HEK293 (cell line): ENCODE results near the gene EML6.

ENCODE experiments used
- CTCF ChIA-PET: fragments of 350-600 bp; formaldehyde crosslinking; extraction: SDS; loops from one replicate; lab custom pipeline; 2021; ENCODE audit warnings: antibody characterized with exemption; lab: Yijun Ruan, JAX
- POLR2A ChIA-PET: fragments of 300-600 bp; formaldehyde crosslinking; extraction: SDS; loops from one replicate; lab custom pipeline; 2020; ENCODE audit warnings: antibody characterized with exemption, inconsistent platforms; lab: Yijun Ruan, JAX
- H3K27ac ChIP-seq: fragments of 200-500 bp; sonication (Bioruptor generic); 2 replicates; pipeline ENCODE4 v1.5.1; 2014; ENCODE audit warnings: low read depth, low read length, control low read depth, inconsistent platforms; ENCODE audit errors: extremely low read depth
- H3K36me3 ChIP-seq, 2 experiments: fragments of 200-500 bp in 1 of 2; sonication (Bioruptor generic) in 1 of 2; 1 replicate in 1 of 2; 2 replicates in 1 of 2; pipeline ENCODE4 v1.5.1; 2014 to 2017; ENCODE audit warnings: inconsistent platforms in 2 of 2, low read length in 2 of 2; ENCODE audit not compliant: control insufficient read depth in 2 of 2, insufficient read depth in 1 of 2
- H3K4me1 ChIP-seq: fragments of 200-500 bp; sonication (Bioruptor generic); 2 replicates; pipeline ENCODE4 v1.5.1; 2014; ENCODE audit warnings: mild to moderate bottlenecking, low read length, inconsistent platforms; ENCODE audit not compliant: control insufficient read depth, insufficient read depth
- H3K4me3 ChIP-seq: 2 replicates; pipeline ENCODE4 v1.5.1; 2011; ENCODE audit warnings: low read depth, mild to moderate bottlenecking, control low read depth, low read length, moderate library complexity
- H3K9me3 ChIP-seq: fragments of 200-500 bp; sonication (Bioruptor generic); 2 replicates; pipeline ENCODE4 v1.5.1; 2014; ENCODE audit warnings: low read depth, low read length, inconsistent platforms; ENCODE audit not compliant: control insufficient read depth, insufficient read depth
- EGR2 ChIP-seq: fragments of 450-650 bp; formaldehyde crosslinking; IDR thresholded peaks from 2 replicates; pipeline ENCODE4 v1.5.1; 2016; ENCODE audit warnings: low read depth, missing biosample characterization, missing genetic modification characterization
- SP2 ChIP-seq: fragments of 450-650 bp; formaldehyde crosslinking; IDR thresholded peaks from 2 replicates; pipeline ENCODE4 v1.5.1; 2016; ENCODE audit warnings: missing biosample characterization, missing genetic modification characterization
- ZBTB11 ChIP-seq: fragments of 450-650 bp; formaldehyde crosslinking; conservative IDR thresholded peaks from 2 replicates; pipeline ENCODE4 v1.5.1; 2016; ENCODE audit warnings: low read depth, missing biosample characterization, missing genetic modification characterization
- ZBTB21 ChIP-seq: fragments of 450-650 bp; formaldehyde crosslinking; IDR thresholded peaks from 2 replicates; pipeline ENCODE4 v1.5.1; 2017; ENCODE audit warnings: missing biosample characterization, missing genetic modification characterization
- ZBTB48 ChIP-seq: fragments of 450-650 bp; formaldehyde crosslinking; IDR thresholded peaks from 2 replicates; pipeline ENCODE4 v1.5.1; 2016; ENCODE audit warnings: missing biosample characterization, missing genetic modification characterization
- ZFHX2 ChIP-seq: fragments of 450-650 bp; formaldehyde crosslinking; conservative IDR thresholded peaks from 2 replicates; pipeline ENCODE4 v1.5.1; 2016; ENCODE audit warnings: missing biosample characterization, missing genetic modification characterization
- ZNF423 ChIP-seq: fragments of 450-650 bp; formaldehyde crosslinking; IDR thresholded peaks from 2 replicates; pipeline ENCODE4 v1.5.1; 2016; ENCODE audit warnings: missing biosample characterization, missing genetic modification characterization
- ZNF560 ChIP-seq: fragments of 450-650 bp; formaldehyde crosslinking; IDR thresholded peaks from 2 replicates; pipeline ENCODE4 v1.5.1; 2017; ENCODE audit warnings: missing biosample characterization, missing genetic modification characterization, borderline replicate concordance
- ZNF596 ChIP-seq: fragments of 450-650 bp; IDR thresholded peaks from 2 replicates; pipeline ENCODE4 v1.5.0; 2018; ENCODE audit warnings: missing biosample characterization, mild to moderate bottlenecking, missing genetic modification characterization, moderate library complexity
- ZNF660 ChIP-seq: fragments of 450-650 bp; IDR thresholded peaks from 2 replicates; pipeline ENCODE4 v1.5.1; 2018; ENCODE audit warnings: missing biosample characterization, mild to moderate bottlenecking, missing genetic modification characterization
- ZNF704 ChIP-seq: fragments of 450-650 bp; formaldehyde crosslinking; IDR thresholded peaks from 2 replicates; pipeline ENCODE4 v1.5.1; 2016; ENCODE audit warnings: missing biosample characterization, missing genetic modification characterization
- ZNF707 ChIP-seq: fragments of 450-650 bp; formaldehyde crosslinking; IDR thresholded peaks from 2 replicates; pipeline ENCODE4 v1.5.1; 2016; ENCODE audit warnings: missing biosample characterization, missing genetic modification characterization
- ZNF76 ChIP-seq: fragments of 450-650 bp; formaldehyde crosslinking; IDR thresholded peaks from 2 replicates; pipeline ENCODE4; 2016; ENCODE audit warnings: low read depth, missing biosample characterization, missing genetic modification characterization, borderline replicate concordance
- ZNF768 ChIP-seq: fragments of 450-650 bp; formaldehyde crosslinking; IDR thresholded peaks from 2 replicates; pipeline ENCODE4 v1.5.1; 2018; ENCODE audit warnings: missing biosample characterization, mild to moderate bottlenecking, missing genetic modification characterization
- ZNF776 ChIP-seq: fragments of 450-650 bp; formaldehyde crosslinking; IDR thresholded peaks from 2 replicates; pipeline ENCODE4 v1.5.0; 2017; ENCODE audit warnings: missing biosample characterization, missing genetic modification characterization, borderline replicate concordance
- ZSCAN16 ChIP-seq: fragments of 450-650 bp; formaldehyde crosslinking; IDR thresholded peaks from 2 replicates; pipeline ENCODE4 v1.5.1; 2016; ENCODE audit warnings: missing biosample characterization, missing genetic modification characterization
- TF ChIP-seq, protein P1 (sequence below): fragments of 450-650 bp; formaldehyde crosslinking; IDR thresholded peaks from 2 replicates; pipeline ENCODE4 v1.5.1; 2016; ENCODE audit warnings: missing biosample characterization, missing genetic modification characterization

The EML6 gene

DNA sequence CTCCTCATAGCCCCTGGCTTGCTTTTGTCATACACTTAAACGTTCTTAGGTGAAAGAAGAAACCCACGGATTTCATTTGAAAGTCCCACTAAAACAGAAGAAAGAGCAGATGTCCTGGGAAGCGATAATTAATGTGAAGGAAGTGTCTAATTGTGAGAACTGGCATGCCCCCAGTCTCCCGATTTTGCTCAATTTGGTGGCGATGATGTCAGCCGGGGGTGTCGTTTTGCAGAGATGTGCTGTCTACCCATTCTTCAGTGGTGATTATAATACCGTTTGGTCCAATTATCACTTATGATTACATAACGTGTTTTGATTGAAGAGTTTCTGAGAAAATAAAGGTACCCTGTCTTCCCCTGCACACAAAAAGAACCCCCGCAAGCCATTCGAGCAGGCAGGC is 223.7 kb downstream of the EML6 start:
- CTCF ChIA-PET: no interaction called here
- Histone ChIP-seq H3K4me1 (no peaks in the 10 kb centered on the region), H3K9me3 (no peaks in the 10 kb centered on the region), H3K36me3 (no peaks in the 10 kb centered on the region), H3K27ac (no peak overlapping the region), H3K4me3 (no peak overlapping the region)
- TF ChIP-seq ZNF560 (tag by site-specific recombination): no peak
- no peak for TF ChIP-seq ZNF707 (tag by site-specific recombination)
- no peak for TF ChIP-seq ZBTB21 (tag by site-specific recombination)
- TF ChIP-seq ZNF704: no peak
- POLR2A ChIA-PET: no interaction called here

- ChIA-PET CTCF (interaction anchor here (0.6 kb wide), 1 partner anchor 227 kb away, joined by 3 read pairs; no protein-coding TSS in a partner anchor), POLR2A (no interaction called here)
- H3K27ac ChIP-seq: no peak overlapping the region
- TF ChIP-seq ZBTB48 (tag by site-specific recombination) (no peak), ZNF76 (no peak), ZBTB11 (tag by site-specific recombination) (no peak), SP2 (tag by site-specific recombination) (no peak), ZFHX2 (tag by site-specific recombination) (no peak), ZNF768 (tag by site-specific recombination) (no peak), ZNF423 (tag by site-specific recombination) (no peak), ZNF776 (tag by site-specific recombination) (no peak), ZNF596 (tag by site-specific recombination) (no peak), ZSCAN16 (tag by site-specific recombination) (no peak)
- TF ChIP-seq, protein P1, sequence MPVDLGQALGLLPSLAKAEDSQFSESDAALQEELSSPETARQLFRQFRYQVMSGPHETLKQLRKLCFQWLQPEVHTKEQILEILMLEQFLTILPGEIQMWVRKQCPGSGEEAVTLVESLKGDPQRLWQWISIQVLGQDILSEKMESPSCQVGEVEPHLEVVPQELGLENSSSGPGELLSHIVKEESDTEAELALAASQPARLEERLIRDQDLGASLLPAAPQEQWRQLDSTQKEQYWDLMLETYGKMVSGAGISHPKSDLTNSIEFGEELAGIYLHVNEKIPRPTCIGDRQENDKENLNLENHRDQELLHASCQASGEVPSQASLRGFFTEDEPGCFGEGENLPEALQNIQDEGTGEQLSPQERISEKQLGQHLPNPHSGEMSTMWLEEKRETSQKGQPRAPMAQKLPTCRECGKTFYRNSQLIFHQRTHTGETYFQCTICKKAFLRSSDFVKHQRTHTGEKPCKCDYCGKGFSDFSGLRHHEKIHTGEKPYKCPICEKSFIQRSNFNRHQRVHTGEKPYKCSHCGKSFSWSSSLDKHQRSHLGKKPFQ: no peak
- no peak overlapping the region for H3K4me3 ChIP-seq
- no peaks in the 10 kb centered on the region for H3K9me3 ChIP-seq
- no peaks in the 10 kb centered on the region for H3K4me1 ChIP-seq
- H3K36me3 ChIP-seq: no peaks in the 10 kb centered on the region
Measured at GRCh38 chr2:54947646-54948045, 224.2 kb downstream of the EML6 start.

DNA sequence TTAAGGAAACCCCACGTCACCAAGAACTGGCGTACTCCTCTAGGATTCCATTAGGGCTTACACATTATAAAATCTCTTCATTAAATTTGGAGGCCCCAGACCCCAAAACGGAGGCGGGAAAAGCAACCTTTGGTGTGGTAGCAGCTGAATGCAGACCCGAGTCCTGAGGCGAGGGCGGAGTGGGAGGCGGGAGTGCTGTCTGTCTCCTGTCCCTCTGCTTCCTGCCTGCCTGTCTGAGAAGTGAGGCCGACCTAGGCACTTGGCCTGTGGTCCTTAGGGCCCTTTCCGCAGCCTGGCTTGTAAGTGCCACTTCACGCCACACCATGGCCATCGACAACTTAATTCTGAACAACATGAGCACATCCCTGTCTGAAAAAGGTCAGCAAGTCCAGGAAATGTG is 224.7 kb downstream of the EML6 start:
- TF ChIP-seq ZNF660: no peak
- 0 out of 2 replicates have a peak, but pooled peaks have one; percentile 6 for TF ChIP-seq EGR2 (tag by site-specific recombination)
- H3K4me3 ChIP-seq: no peak overlapping the region
- CTCF ChIA-PET: interaction anchor here (0.6 kb wide), 1 partner anchor 227 kb away, joined by 3 read pairs; no protein-coding TSS in a partner anchor
- H3K9me3 ChIP-seq: no peaks in the 10 kb centered on the region
- no peak overlapping the region for H3K27ac ChIP-seq
- POLR2A ChIA-PET: no interaction called here
- H3K36me3 ChIP-seq: no peaks in the 10 kb centered on the region
- no peaks in the 10 kb centered on the region for H3K4me1 ChIP-seq
